Uterus (tissue), 4 donors: ENCODE measurements around the gene NPTXR. TPM values are rescaled to one million over a fixed set of nuclear protein-coding genes. Genes with fewer than 3 reads are reported as not detected.

Source experiments
- DNase-seq, 2 donors: peaks; one replicate each; pipeline ENCODE4 v3.0.0-alpha.2; 2019 to 2020
- H3K27ac ChIP-seq, 2 donors: fragments of 200-600 bp; sonication (generic); 1 replicate in 1 of 2; 2 replicates in 1 of 2; pipeline ENCODE4 v1.5.1; 2016 to 2018
- H3K27me3 ChIP-seq, 2 donors: fragments of 200-600 bp; sonication (generic); one replicate each; pipeline ENCODE4 v1.5.1; 2018 to 2019; ENCODE audit warnings: control low read depth in 1 of 2
- H3K36me3 ChIP-seq, 2 donors: fragments of 200-600 bp; sonication (generic); one replicate each; pipeline ENCODE4 v1.5.1; 2019; ENCODE audit warnings: control low read depth in 1 of 2
- H3K4me1 ChIP-seq, 2 donors: fragments of 200-600 bp; sonication (generic); one replicate each; pipeline ENCODE4 v1.5.1; 2018 to 2019; ENCODE audit warnings: control low read depth in 1 of 2
- H3K4me3 ChIP-seq, 2 donors: fragments of 200-600 bp; sonication (generic); 1 replicate in 1 of 2; 2 replicates in 1 of 2; pipeline ENCODE4 v1.5.1; 2018 to 2019; ENCODE audit warnings: mild to moderate bottlenecking in 1 of 2
- H3K9me3 ChIP-seq, 2 donors: fragments of 200-600 bp; sonication (generic); one replicate each; pipeline ENCODE4 v1.5.1; 2019; ENCODE audit warnings: control low read depth in 1 of 2
- POLR2A ChIP-seq, 2 donors: fragments of 450-650 bp; IDR thresholded peaks; one replicate each; pipeline ENCODE4 v1.6.1; 2016; ENCODE audit warnings: antibody characterized with exemption in 2 of 2, mild to moderate bottlenecking in 1 of 2, moderate library complexity in 1 of 2
- intact Hi-C: fragments of 100-400 bp; cut with DNase I; formaldehyde crosslinking; loops from one replicate; pipeline ENCODE4 v1.15.1; 2023; ENCODE audit warnings: low total_unique reads
- total RNA-seq, 4 donors: library from RNA; depleted of rRNA in 3 of 4; stranded (reverse); fragments of >200 nt in 3 of 4; gene quantifications; one replicate each; pipeline versions ENCODE4 v1.1.0 to v1.2.4, GENCODE V29; 2014 to 2023
- TF ChIP-seq, protein P1 (sequence below), 4 experiments: fragments of 200-600 bp in 2 of 4; fragments of 450-650 bp in 2 of 4; sonication (generic) in 2 of 4; IDR thresholded peaks; one replicate each; pipeline ENCODE4 v1.5.1; 2016 to 2019; ENCODE audit warnings: antibody characterized with exemption in 4 of 4, mild to moderate bottlenecking in 2 of 4, moderate library complexity in 1 of 4
- donor health status: DM: yes; HTN: yes; CAD: no.

NPTXR gene
- total RNA-seq, 4 donors from 2014 or later = 1.8 to 24.1 (median 10.0) TPM

DNA sequence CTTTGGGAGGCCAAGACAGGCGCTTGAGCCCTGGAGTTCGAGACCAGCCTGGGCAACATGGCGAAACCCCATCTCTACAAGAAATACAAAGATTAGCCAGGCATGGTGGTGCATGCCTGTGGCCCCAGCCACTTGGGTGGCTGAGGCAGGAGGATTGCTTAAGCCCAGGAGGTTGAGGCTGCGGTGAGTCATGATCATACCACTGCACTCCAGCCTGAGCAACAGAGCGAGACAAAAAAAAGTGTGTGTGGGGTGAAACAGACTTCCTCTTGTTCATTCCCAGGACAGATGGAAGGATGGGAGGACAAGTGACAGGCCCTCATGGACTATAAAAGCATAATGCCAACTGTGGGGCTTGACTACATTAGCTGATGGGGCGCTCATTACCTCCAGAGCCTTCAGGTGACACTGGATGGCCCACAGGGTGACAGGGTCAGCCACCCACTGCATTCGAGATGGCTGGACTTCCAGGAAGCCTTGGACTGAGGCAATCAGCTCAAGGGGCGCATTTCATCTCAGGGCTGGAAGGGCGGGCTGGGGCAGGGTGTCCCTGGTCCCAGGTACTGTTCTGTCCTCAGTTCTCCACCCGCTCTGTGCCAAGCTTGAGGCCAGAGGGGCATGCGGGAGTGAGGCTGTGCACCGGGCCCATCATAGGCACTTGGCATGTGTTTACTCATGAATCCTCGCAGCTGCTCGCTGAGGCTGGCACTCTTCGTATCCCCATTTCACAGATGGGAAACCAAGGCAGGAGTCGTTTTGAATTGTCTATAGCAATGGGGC lies 12.5 kb downstream of the NPTXR start:
- intact Hi-C loops = no loop called here
- TF ChIP-seq, protein P1, sequence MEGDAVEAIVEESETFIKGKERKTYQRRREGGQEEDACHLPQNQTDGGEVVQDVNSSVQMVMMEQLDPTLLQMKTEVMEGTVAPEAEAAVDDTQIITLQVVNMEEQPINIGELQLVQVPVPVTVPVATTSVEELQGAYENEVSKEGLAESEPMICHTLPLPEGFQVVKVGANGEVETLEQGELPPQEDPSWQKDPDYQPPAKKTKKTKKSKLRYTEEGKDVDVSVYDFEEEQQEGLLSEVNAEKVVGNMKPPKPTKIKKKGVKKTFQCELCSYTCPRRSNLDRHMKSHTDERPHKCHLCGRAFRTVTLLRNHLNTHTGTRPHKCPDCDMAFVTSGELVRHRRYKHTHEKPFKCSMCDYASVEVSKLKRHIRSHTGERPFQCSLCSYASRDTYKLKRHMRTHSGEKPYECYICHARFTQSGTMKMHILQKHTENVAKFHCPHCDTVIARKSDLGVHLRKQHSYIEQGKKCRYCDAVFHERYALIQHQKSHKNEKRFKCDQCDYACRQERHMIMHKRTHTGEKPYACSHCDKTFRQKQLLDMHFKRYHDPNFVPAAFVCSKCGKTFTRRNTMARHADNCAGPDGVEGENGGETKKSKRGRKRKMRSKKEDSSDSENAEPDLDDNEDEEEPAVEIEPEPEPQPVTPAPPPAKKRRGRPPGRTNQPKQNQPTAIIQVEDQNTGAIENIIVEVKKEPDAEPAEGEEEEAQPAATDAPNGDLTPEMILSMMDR (IDR thresholded peaks at IDR 0.05) = no peak
- TF ChIP-seq POLR2A (IDR thresholded peaks at IDR 0.05) = no peak
- Histone ChIP-seq H3K4me3 (no peak overlapping the region), H3K27ac (no peak overlapping the region), H3K36me3 (no peaks in the 10 kb centered on the region), H3K9me3 (no peaks in the 10 kb centered on the region), H3K27me3 (no peaks in the 10 kb centered on the region), H3K4me1 (no peaks in the 10 kb centered on the region)
- DNase-seq = no peak

DNA sequence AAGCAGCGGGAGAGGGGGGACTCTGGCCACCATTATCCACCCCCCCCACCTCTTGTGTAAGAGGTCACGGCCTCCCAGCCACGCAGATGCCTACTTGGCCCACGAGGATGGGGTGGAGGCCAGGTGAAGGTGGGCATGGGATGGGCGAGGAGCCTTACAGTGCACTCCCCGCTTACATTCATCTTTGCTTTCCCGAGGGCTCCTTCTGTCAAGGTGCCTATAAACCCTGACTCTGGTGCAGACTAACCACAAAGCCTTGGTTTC lies 13.1 kb downstream of the NPTXR start:
- no peak overlapping the region for H3K27ac ChIP-seq
- no peak for DNase-seq
- no peaks in the 10 kb centered on the region for H3K36me3 ChIP-seq
- no peaks in the 10 kb centered on the region for H3K27me3 ChIP-seq
- H3K9me3 ChIP-seq = no peaks in the 10 kb centered on the region
- H3K4me3 ChIP-seq = no peak overlapping the region
- TF ChIP-seq, protein P1 (IDR thresholded peaks at IDR 0.05) = no peak
- no peak for TF ChIP-seq POLR2A (IDR thresholded peaks at IDR 0.05)
- H3K4me1 ChIP-seq = no peaks in the 10 kb centered on the region
- intact Hi-C loops = no loop called here

DNA sequence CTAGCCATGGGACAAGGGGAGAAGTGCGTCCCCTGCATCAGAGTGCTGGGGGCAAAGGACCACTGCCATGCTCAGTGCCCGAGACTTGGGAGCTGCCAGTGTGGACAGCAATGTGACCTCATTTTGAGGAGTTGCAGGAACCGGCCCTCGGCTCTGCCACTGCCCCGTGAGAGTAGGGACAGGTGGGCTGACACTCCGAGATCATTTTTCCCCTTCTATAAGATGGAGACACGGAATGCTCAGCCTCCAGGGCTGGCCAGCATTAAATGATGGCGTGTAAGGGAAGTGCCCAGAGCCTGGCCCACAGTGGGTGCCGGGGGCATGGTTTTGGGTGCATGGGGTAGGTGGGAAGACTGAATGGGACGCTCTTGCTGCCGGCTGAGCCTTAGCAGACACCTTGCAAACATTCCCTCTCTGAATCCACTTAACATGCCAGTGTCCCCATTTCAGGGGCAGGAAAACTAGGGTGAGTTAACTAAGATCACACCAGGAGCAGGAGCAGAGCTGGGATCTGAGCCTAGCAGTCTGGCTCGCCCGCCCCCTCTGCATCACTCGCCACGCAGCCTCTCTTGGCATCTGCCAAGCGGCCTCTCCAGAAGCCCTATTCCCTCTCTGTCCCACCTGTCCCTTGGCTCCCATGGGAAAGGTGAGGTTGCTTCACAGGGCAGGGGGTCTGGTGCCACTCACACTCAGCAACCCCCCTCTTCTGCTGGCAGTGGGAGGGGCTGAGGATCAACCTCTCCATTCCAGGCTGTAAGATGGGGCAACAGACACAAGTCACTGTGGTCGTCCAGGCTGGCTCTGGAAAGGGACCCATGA lies 13.6 kb downstream of the NPTXR start:
- TF ChIP-seq, protein P1 (IDR thresholded peaks at IDR 0.05) = no peak
- TF ChIP-seq POLR2A (IDR thresholded peaks at IDR 0.05) = no peak
- Histone ChIP-seq H3K9me3 (no peaks in the 10 kb centered on the region), H3K36me3 (no peaks in the 10 kb centered on the region), H3K27ac (no peak overlapping the region), H3K4me1 (no peaks in the 10 kb centered on the region), H3K27me3 (no peaks in the 10 kb centered on the region), H3K4me3 (no peak overlapping the region)
- no peak for DNase-seq
- intact Hi-C loops = no loop called here

DNA sequence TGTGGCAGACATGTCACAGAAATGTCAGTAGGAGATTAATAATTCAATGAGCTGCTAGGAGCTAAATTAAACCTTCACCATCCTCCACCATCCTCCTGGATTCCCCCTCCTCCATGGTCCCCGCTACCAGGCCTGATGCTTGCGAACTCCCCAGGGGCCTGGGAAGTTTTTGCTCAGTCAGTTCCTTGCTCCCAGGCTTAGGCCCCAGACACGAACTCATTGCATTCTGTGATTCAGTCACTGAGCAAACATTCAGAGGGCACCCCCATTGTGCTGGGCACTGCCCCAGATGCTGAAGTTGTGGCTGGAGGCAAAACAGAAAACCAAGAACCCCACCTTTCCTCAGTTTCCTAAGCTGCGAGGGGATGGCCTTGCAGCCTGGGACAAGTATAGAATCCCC lies 14.3 kb downstream of the NPTXR start:
- intact Hi-C loops = no loop called here
- H3K27me3 ChIP-seq = no peaks in the 10 kb centered on the region
- no peak overlapping the region for H3K27ac ChIP-seq
- H3K36me3 ChIP-seq = no peaks in the 10 kb centered on the region
- no peak for TF ChIP-seq POLR2A (IDR thresholded peaks at IDR 0.05)
- TF ChIP-seq, protein P1 (IDR thresholded peaks at IDR 0.05) = no peak
- no peak for DNase-seq
- no peak overlapping the region for H3K4me3 ChIP-seq
- H3K4me1 ChIP-seq = no peaks in the 10 kb centered on the region
- no peaks in the 10 kb centered on the region for H3K9me3 ChIP-seq

DNA sequence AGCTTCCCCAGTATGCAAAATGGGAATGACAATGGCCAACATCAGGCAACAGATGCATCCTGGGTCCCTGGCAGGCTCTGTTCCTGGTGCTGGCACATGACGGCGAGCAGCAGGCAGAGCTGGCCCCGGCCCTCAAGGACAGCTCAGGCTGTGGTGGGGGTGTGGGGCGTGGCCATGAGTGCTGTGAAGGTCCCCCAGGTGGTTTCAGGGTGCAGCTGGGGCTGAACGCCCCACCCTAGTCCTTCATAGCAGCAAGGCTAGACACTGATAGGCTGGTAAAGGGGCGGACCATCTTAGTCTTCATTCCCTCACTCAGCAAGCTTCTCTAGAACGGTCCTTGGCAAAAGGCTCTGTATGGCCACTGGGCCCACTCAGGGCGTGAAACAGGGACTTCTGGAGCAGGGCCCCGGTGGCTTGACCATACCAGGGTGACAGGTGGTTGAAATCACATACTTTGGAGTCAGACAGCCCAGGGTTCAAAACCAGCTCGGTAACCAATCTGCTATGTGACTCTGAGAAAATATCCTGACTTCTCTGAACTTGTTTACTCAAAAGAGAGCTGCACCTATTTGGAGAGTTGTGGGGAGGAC lies 15.1 kb downstream of the NPTXR start:
- Histone ChIP-seq H3K36me3 (no peaks in the 10 kb centered on the region), H3K9me3 (no peaks in the 10 kb centered on the region), H3K27me3 (no peaks in the 10 kb centered on the region), H3K27ac (no peak overlapping the region), H3K4me1 (no peaks in the 10 kb centered on the region), H3K4me3 (no peak overlapping the region)
- no peak for DNase-seq
- TF ChIP-seq, protein P1 (IDR thresholded peaks at IDR 0.05) = no peak
- TF ChIP-seq POLR2A (IDR thresholded peaks at IDR 0.05) = no peak
- intact Hi-C loops = no loop called here
